Thyroid gland (tissue), 4 donors: Measurements from ENCODE around the gene RAP1A.

ENCODE experiments used
- POLR2A ChIP-seq, 2 donors: fragments of 450-650 bp; IDR thresholded peaks; one replicate each; pipeline ENCODE4 v1.6.1; 2017; ENCODE audit warnings: antibody characterized with exemption in 2 of 2, mild to moderate bottlenecking in 2 of 2, moderate library complexity in 1 of 2
- TF ChIP-seq, protein P1 (sequence below), 6 experiments: fragments of 200-600 bp in 3 of 6; fragments of 450-650 bp in 3 of 6; sonication (generic) in 3 of 6; IDR thresholded peaks; one replicate each; pipeline ENCODE4 v1.5.1; 2016 to 2019; ENCODE audit warnings: antibody characterized with exemption in 6 of 6, mild to moderate bottlenecking in 2 of 6, inconsistent platforms in 1 of 6, moderate library complexity in 1 of 6

DNA sequence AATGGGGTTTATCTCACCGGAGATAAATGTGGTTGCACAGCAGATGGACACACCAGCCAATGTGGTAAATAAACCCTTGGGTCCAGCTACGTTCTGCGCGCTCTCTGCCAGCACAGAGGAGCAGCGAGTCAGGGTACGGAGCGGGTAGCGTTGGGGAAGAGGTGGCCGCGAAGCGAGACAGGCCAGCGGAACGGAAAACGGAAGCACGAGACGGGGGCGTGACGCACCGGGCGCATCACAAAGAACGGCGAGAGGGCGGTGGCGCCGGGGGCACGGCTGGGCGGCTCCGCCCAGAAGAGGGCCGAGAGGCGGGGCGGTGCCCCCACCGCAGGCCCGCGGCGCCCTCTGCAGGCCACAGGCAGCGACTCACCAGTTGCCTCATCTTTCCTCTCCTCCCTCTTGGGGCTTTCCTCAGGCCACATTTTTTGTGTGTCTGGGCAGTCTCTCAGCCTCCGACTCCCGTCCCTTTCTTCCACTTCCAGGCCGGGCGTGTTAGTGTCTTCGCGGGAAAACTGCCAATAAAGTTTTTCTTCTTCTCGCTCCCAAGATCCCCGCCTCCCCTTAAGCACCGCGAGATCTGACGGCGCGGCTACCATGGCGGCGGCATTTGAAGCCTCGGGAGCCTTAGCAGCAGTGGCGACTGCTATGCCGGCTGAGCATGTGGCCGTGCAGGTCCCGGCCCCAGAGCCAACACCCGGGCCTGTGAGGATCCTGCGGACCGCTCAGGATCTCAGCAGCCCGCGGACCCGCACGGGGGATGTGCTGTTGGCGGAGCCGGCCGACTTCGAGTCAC, 135.9 kb downstream of the RAP1A start, which contains the start of gene DDX20:
- peak in 1 of 2 donors; percentile 65 for TF ChIP-seq POLR2A (IDR thresholded peaks at IDR 0.05)
- TF ChIP-seq, protein P1, sequence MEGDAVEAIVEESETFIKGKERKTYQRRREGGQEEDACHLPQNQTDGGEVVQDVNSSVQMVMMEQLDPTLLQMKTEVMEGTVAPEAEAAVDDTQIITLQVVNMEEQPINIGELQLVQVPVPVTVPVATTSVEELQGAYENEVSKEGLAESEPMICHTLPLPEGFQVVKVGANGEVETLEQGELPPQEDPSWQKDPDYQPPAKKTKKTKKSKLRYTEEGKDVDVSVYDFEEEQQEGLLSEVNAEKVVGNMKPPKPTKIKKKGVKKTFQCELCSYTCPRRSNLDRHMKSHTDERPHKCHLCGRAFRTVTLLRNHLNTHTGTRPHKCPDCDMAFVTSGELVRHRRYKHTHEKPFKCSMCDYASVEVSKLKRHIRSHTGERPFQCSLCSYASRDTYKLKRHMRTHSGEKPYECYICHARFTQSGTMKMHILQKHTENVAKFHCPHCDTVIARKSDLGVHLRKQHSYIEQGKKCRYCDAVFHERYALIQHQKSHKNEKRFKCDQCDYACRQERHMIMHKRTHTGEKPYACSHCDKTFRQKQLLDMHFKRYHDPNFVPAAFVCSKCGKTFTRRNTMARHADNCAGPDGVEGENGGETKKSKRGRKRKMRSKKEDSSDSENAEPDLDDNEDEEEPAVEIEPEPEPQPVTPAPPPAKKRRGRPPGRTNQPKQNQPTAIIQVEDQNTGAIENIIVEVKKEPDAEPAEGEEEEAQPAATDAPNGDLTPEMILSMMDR (IDR thresholded peaks at IDR 0.05), result peak; percentile 59 to 98 (median 86)
